ENCODE results near the gene SND1.
A peak's percentile ranks its signal among the peaks of the same experiment; 100 is the strongest.

Gene SND1

GRCh38 chr7:127913686-127914085 is 261.7 kb downstream of the SND1 start:
- no peak for DNase-seq

- no peak for DNase-seq
These were observed 262.7 kb downstream of the SND1 start for GRCh38 chr7:127914693-127915092.

- no peak for DNase-seq
These were observed 264.7 kb downstream of the SND1 start for GRCh38 chr7:127916735-127917134.

GRCh38 chr7:127918130-127918529 is 266.1 kb downstream of the SND1 start:
- peak; percentile 31 for DNase-seq

GRCh38 chr7:127920787-127921438 is 268.9 kb downstream of the SND1 start:
- no peak for DNase-seq

GRCh38 chr7:127922656-127923055 is 270.7 kb downstream of the SND1 start:
- DNase-seq, result no peak

GRCh38 chr7:127924874-127925273 is 272.9 kb downstream of the SND1 start:
- DNase-seq, result no peak

- no peak for DNase-seq
These were observed 275.3 kb downstream of the SND1 start for GRCh38 chr7:127927348-127927696.

GRCh38 chr7:127928222-127928621 is 276.2 kb downstream of the SND1 start:
- DNase-seq, result no peak

GRCh38 chr7:127928852-127929251 is 276.9 kb downstream of the SND1 start:
- no peak for DNase-seq

- no peak for DNase-seq
These were observed 278.6 kb downstream of the SND1 start for GRCh38 chr7:127930341-127931328.

GRCh38 chr7:127932076-127932475 is 280.1 kb downstream of the SND1 start:
- DNase-seq, result no peak

- DNase-seq, result no peak
These were observed 280.5 kb downstream of the SND1 start for GRCh38 chr7:127932496-127932895.

GRCh38 chr7:127933146-127933545 is 281.2 kb downstream of the SND1 start:
- DNase-seq, result no peak

GRCh38 chr7:127934711-127935110 is 282.7 kb downstream of the SND1 start:
- no peak for DNase-seq

- DNase-seq, result no peak
These were observed 283.9 kb downstream of the SND1 start for GRCh38 chr7:127935847-127936376.

- no peak for DNase-seq
These were observed 285.2 kb downstream of the SND1 start for GRCh38 chr7:127937066-127937680.

- no peak for DNase-seq
These were observed 286.6 kb downstream of the SND1 start for GRCh38 chr7:127938588-127938987.

- no peak for DNase-seq
These were observed 288.6 kb downstream of the SND1 start for GRCh38 chr7:127940381-127941160.

GRCh38 chr7:127941476-127942210 is 289.6 kb downstream of the SND1 start:
- DNase-seq, result no peak

GRCh38 chr7:127943541-127944521 is 291.8 kb downstream of the SND1 start:
- no peak for DNase-seq

Measured in activated CD4-positive, alpha-beta T cell treated with anti-CD3 and anti-CD28 coated beads for 48 hours (primary cell).